HCT116 (cell line): ENCODE data around the gene TAL1.

Experiments used
- CTCF ChIP-seq, 3 experiments: fragments of 200-600 bp in 1 of 3; sonication (generic) in 1 of 3; IDR thresholded peaks in 2 of 3; conservative IDR thresholded peaks in 1 of 3; 2 replicates each; pipeline ENCODE4 v1.5.1; 2012 to 2017; ENCODE audit warnings: low read depth in 2 of 3, low read length in 2 of 3, antibody characterized with exemption in 1 of 3, borderline replicate concordance in 1 of 3, control low read depth in 1 of 3, mild to moderate bottlenecking in 1 of 3, mixed read lengths in 1 of 3, mixed run types in 1 of 3, moderate library complexity in 1 of 3; ENCODE audit not compliant: insufficient read depth in 1 of 3
- EGR1 ChIP-seq: IDR thresholded peaks from 2 replicates; pipeline ENCODE4 v1.6.1; 2012; ENCODE audit warnings: low read depth
- POLR2AphosphoS5 ChIP-seq: IDR thresholded peaks from 2 replicates; pipeline ENCODE4 v1.6.1; 2011; ENCODE audit warnings: mild to moderate bottlenecking, low read depth, low read length, moderate library complexity
- SIN3A ChIP-seq: IDR thresholded peaks from 2 replicates; pipeline ENCODE4 v1.6.1; 2012; ENCODE audit warnings: low read depth

- TF ChIP-seq CTCF (IDR thresholded peaks at IDR 0.05 in 2 of 3, conservative IDR thresholded peaks at IDR 0.05 in 1 of 3; ENCODE audit: borderline replicate concordance in 1 of 3, insufficient read depth in 1 of 3, low read depth in 2 of 3, low read length in 2 of 3), result no peak
- TF ChIP-seq POLR2AphosphoS5, result no peak
- TF ChIP-seq SIN3A, result no peak
- no peak for TF ChIP-seq EGR1
Observed at GRCh38 chr1:47249755-47250154, 17.7 kb upstream of the TAL1 start.
